ENCODE results near the gene KCNK6.

KCNK6 gene

GRCh38 chr19:38284422-38284821, 35.2 kb upstream of the KCNK6 start:
- DNase-seq (ENCODE audit: extremely low spot score): peak; percentile 65

GRCh38 chr19:38285567-38285966, 34.1 kb upstream of the KCNK6 start:
- DNase-seq (ENCODE audit: extremely low spot score): no peak
- ChIA-PET POLR2A (no interaction called here), CTCF (interaction anchor here (1.2 to 1.5 kb wide), 3 partner anchors 13 to 117 kb away, joined by 3 to 5 read pairs (median 4); partner anchors contain the start of gene FAM98C)
- TF ChIP-seq CTCF (IDR thresholded peaks at IDR 0.05; ENCODE audit: control extremely low read depth, extremely low read depth, low read depth, missing control alignments): no peak

More at GRCh38 chr19:38284422-38284821, 35.2 kb upstream of the KCNK6 start:
- TF ChIP-seq CTCF (IDR thresholded peaks at IDR 0.05; ENCODE audit: control extremely low read depth, extremely low read depth, low read depth, missing control alignments): no peak
- CTCF ChIA-PET: interaction anchor here (1.0 to 1.4 kb wide), 3 partner anchors 14 to 118 kb away, joined by 3 to 5 read pairs (median 4); partner anchors contain the start of gene FAM98C
- POLR2A ChIA-PET: no interaction called here

GRCh38 chr19:38287604-38288003, 32.0 kb upstream of the KCNK6 start:
- DNase-seq (ENCODE audit: extremely low spot score): no peak
- CTCF ChIA-PET: no interaction called here
- POLR2A ChIA-PET: no interaction called here
- TF ChIP-seq CTCF (IDR thresholded peaks at IDR 0.05; ENCODE audit: control extremely low read depth, extremely low read depth, low read depth, missing control alignments): no peak

GRCh38 chr19:38288123-38288855, 31.4 kb upstream of the KCNK6 start:
- no peak for TF ChIP-seq CTCF (IDR thresholded peaks at IDR 0.05; ENCODE audit: control extremely low read depth, extremely low read depth, low read depth, missing control alignments)
- POLR2A ChIA-PET: interaction anchor here (0.5 to 0.6 kb wide), 2 partner anchors 23 to 47 kb away, joined by 3 to 7 read pairs; partner anchors contain the start of gene CATSPERG
- no peak for DNase-seq (ENCODE audit: extremely low spot score)
- CTCF ChIA-PET: no interaction called here

GRCh38 chr19:38289955-38290354, 29.7 kb upstream of the KCNK6 start:
- CTCF ChIA-PET: interaction anchor here (1.4 to 2.2 kb wide), 2 partner anchors 11 to 46 kb away, joined by 3 to 5 read pairs; no protein-coding TSS in a partner anchor
- POLR2A ChIA-PET: interaction anchor here (0.6 kb wide), 1 partner anchor 15 kb away, joined by 8 read pairs; no protein-coding TSS in a partner anchor
- no peak for TF ChIP-seq CTCF (IDR thresholded peaks at IDR 0.05; ENCODE audit: control extremely low read depth, extremely low read depth, low read depth, missing control alignments)

GRCh38 chr19:38290631-38291147, 29.0 kb upstream of the KCNK6 start:
- no peak for DNase-seq (ENCODE audit: extremely low spot score)
- POLR2A ChIA-PET: interaction anchor here (0.6 kb wide), 1 partner anchor 16 kb away, joined by 8 read pairs; no protein-coding TSS in a partner anchor
- TF ChIP-seq CTCF (IDR thresholded peaks at IDR 0.05; ENCODE audit: control extremely low read depth, extremely low read depth, low read depth, missing control alignments): no peak
- CTCF ChIA-PET: interaction anchor here (1.4 to 2.2 kb wide), 2 partner anchors 12 to 46 kb away, joined by 3 to 5 read pairs; no protein-coding TSS in a partner anchor

More at GRCh38 chr19:38289955-38290354, 29.7 kb upstream of the KCNK6 start:
- no peak for DNase-seq (ENCODE audit: extremely low spot score)
